HuH-7.5 (cell line): ENCODE measurements around the gene SHC2.
"Not testable (repeated sequence)": the region's sequence is repeated elsewhere in the genome, so short reads cannot be mapped to it uniquely, and the experiment has no call there.

ENCODE experiments used
- DNase-seq: peaks from one replicate; pipeline ENCODE4 v3.0.0; 2011; ENCODE audit warnings: low spot score

SHC2 gene

DNA sequence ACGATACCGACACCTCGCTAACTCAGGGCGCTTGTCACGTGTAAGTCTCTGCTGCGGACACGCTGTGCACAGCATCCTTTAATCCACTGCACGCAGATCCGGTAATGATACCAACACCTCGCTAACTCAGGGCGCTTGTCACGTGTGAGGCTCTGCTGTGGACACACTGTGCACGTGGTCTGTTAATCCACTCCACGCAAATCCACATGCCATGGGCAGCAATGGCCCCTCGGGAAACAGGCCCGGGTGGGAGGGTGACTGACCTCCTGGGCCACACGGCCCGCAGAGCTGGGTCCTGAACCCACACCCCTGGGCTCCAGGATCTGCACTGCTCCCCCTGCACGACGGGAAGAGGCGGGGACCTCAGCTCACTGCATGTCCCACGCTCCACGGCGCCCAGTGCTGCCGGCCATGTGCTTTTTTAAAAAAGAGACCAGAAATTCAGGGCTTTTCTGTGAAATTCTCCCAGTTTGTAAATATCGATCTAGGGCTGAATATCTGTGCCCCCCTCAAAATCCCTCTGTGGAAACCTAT, 16.1 kb downstream of the SHC2 start:
- no peak for DNase-seq

DNA sequence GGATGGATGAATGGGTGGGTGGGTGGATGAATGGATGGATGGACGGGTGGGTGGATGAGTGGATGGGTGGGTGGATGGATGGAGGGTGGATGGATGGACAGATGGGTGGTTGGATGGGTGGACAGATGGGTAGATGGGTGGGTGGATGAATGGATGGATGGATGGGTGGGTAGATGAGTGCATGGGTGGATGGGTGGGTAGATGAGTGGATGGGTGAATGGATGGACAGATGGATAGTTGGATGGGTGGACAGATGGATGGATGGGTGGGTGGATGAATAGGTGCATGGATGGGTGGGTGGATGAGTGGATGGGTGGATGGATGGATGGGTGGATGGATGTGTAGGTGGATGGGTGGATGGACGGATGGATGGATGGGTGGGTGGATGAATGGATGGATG, 17.8 kb downstream of the SHC2 start:
- DNase-seq: no peak

DNA sequence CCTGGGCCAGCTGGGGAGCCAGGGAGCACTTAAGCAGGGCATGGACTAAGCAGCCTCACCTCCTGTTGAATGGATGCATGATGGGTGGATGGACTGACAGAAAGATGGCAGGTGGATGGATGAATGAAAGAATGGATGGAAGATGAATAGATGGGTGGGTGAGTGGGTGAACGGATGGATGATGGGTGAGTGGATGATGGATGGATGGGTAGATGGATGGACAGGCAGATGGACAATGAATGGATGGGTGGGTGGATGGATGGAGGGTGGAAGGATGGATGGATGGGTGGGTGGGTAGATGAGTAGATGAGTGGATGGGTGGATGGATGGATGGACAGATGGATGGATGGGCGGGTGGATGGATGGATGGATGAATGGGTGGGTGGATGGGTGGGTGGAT, 18.7 kb downstream of the SHC2 start:
- DNase-seq: no peak

GRCh38 chr19:441213-441836, 19.5 kb downstream of the SHC2 start:
- no peak for DNase-seq

DNA sequence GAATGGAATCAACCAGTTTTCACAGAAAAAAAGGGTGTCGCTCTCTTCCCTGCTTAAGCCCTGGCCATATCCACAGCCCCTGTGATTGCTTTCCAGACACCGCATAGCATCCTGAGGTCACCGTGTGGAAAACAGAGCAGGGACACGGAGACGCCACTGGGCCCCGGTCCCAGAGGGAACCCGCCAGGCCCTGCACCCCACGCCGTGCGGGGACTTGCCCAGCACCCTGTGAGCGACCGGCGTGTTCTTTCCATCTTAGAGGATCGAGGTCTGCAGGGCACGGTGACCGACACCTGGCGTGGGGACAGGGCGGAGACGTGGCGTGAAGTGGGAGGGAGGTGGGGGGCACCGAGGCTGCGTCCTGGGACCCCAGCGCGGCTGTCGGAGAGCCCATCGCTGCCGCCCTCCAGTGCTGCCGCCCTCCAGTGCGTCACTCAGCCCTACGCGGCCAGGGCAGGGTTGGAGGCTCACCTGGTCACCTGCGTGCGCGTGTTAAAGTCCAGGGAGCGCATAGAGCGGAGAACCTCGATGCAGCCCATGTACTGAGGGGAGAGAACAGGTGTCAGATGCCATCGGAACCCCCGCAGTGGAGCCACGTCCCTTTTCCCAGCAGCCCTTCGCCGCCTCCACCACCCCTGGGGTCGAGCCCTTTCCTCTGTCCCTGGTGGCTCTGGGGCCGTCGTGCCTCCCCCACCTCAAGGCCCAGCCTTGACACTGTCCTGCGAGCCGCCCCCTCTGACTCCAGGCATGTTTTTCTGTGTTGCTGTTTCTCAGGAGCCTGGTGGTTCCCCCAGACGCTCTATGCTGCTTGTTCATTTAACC, 20.2 kb downstream of the SHC2 start:
- no peak for DNase-seq

GRCh38 chr19:439167-439900, 21.5 kb downstream of the SHC2 start:
- DNase-seq: no peak

DNA sequence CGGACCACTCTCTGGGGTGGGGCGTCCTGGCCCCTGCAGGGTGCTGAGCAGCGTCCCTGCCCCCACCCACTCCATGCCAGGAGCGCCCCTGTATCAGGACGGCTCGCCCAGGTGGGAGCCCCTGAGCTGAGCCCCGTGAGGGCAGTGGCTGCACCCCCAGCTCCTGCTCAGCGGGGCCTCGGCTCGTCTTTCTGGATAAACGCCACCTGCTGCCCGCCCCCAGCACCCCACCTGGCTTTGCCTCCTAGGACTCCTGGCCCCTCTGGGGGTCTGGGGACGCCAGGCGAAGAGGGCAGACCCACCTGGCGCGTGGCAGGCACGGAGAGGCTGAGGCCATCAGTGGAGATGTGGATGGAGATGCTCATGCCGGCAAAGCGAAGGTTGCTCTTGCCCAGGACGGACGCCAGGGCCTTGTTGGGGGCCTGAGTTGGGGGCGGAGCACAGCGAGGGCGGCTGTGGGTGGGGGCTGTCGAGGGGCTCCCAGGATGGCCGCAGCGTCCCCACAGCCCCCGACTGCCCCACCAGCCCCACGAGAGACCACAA, 22.3 kb downstream of the SHC2 start:
- no peak for DNase-seq

DNA sequence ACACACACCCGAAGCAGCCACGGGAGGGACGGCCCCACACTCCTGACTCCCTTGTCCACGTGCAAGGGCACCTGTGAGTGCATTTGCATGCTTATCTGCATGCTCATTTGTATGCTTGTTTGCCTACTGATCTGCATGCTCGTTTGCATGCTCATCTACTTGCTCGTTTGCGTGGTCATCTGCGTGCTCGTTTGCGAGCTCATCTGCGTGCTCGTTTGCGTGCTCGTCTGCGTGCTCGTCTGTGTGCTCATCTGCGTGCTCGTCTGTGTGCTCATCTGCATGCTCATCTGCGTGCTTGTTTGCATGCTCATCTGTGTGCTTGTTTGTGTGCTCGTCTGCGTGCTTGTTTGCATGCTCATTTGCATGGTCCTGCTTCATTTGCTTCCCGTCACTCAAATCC, 23.8 kb downstream of the SHC2 start:
- DNase-seq: no peak

DNA sequence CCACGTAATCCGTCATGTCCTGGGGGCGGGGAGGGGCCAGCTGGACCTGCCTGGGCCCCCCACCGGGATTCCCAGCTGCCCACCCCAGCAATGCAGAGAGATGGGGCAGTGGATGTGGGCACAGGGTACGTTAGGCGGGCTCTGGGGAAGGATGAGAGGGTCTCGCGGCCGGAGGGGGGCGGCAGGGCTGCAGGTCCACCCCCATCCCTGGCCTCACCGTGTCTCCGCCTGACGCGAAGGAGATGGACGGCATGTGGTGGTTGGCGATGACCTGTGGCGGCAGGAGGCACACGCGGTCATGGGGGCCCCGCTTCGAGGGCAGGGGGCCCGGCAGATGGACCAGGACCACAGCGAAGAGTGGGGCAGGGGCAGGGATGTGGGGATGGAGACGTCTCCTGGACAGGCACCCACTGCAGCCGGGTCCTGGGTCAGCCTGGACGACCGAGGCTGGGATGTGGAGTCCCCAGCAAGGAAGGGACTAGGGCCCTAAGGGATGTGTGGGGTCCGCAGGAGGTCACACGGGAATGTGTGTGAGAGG, 24.4 kb downstream of the SHC2 start:
- DNase-seq: no peak

DNA sequence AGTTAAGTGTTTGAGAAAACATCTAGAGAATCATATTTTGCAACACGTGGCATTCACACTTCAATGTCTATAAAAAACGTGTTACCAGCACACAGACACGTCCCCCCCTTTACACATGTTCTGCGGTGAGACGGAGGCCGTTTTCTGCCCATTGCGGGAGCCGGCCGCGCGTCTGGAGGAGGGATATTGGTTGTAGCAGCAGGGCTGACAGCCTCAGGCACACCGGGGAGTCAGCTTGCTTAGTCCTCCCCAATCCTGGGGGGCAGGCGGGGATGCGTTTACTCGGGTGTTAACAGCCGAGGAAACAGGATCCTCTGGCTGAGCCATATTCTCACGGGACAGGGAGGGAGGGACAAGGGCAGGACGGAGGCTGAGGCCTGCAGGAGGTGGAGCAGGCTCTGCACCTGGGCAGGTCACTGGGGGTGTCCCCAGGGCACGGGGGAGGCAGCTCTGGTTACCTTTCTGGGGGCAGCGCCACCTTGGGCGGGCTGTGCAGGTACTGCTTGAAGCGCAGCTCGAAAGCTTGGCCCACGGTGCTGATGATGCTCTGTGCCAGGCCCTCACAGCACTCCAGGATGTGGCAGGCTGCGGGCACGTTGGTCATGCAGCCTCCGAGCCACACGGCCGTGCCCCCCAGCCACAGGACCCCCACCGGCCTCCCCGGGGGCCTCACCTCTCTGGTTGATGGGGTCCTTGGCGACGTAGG, 25.0 kb downstream of the SHC2 start:
- DNase-seq: no peak

DNA sequence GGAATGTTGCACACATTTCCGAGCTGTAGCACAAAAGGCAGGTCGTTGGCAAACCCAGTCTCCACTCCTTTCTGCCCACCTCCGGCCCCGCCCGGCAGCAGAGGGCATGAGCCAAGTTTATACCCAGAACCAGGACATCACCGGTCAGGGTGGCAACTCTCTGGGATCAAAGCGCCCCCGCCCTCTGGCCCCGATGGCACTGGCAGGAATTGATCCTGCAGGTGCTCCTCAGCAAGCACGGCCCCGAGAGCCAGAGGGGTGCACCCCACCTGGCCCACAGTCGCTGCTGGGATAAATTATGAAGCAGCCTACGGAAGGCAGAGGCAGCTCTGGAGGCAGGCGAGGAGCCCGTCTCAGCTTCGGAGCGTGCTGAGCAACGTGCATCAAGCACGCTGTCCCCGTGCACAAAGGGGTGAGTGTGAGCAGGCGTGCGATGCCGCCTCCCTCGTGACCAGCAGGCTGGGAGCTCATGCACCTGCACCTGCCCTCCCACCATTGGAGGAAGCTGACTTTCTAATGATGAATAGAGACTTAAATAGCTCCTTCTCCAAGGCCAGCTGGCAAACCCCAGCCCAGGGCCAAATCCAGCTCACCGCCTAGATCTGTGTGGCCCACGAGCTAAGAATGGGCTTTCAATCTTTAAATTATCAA, 25.7 kb downstream of the SHC2 start:
- no peak for DNase-seq

- DNase-seq: no peak
These were observed 26.5 kb downstream of the SHC2 start for GRCh38 chr19:434152-434960.

DNA sequence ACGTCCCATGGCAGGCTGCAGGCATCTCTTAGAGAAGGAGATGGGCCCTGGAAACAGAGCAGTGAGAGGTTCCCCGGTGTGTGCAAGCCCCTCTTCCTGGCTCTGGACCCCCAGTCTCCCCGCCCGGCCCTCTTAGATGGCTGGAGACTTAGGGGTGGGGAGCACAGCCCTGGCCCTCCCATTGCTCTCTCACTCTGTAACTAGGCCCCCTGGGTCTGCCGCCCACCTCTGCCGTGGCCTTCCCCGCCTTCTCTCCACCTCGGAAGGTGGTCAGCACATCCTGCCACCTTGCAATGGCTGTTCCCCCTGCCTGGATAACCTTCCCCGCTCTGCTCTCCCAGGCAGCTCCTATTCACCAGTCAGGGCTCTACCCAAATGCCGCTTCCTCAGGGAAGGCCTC, 30.1 kb downstream of the SHC2 start:
- DNase-seq: no peak

- DNase-seq: no peak
These were observed 32.7 kb downstream of the SHC2 start for GRCh38 chr19:428149-428548.

DNA sequence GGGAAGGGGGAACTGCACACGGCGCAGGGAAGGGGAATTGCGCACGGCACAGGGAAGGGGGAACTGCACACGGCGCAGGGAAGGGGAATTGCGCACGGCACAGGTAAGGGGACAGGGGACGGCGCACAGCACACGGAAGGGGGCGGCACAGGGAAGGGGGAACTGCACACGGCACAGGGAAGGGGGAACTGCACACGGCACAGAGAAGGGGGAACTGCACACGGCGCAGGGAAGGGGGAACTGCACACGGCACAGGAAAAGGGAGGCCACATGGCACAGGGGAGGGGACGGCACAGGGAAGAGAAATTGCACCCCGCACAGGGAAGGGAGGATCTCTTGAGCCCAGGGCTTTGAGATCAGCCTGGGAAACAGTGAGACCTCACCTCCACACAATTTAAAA, 33.2 kb downstream of the SHC2 start:
- not testable (repeated sequence) for DNase-seq

GRCh38 chr19:426725-427445, 33.9 kb downstream of the SHC2 start:
- DNase-seq: no peak

DNA sequence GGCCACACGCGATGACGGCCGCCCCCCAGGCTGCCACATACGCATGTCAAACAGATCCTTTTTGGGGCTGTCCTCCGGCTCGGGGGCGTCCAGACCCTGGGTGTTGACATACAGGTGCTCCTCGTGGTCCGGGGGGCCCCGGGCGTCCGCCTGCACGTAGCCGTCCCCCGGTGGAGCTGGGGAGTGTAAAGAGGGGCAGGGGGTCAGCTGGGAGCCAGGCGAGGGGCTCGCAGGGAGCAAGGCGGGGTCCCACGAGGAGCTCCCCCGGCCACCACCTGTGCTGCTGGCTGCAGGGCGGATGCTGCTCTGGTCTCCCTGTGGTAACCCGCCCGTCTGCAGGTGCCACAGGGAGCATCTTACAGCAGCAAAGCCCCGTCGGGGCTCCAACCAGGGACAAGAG, 35.8 kb downstream of the SHC2 start:
- no peak for DNase-seq

GRCh38 chr19:424546-424945, 36.3 kb downstream of the SHC2 start:
- DNase-seq: no peak

GRCh38 chr19:423691-424466, 37.0 kb downstream of the SHC2 start:
- no peak for DNase-seq
